Measurements from ENCODE around the gene DPH6.
"Not testable (repeated sequence)": the region's sequence is repeated elsewhere in the genome, so short reads cannot be mapped to it uniquely, and the experiment has no call there.

The DPH6 gene

DNA sequence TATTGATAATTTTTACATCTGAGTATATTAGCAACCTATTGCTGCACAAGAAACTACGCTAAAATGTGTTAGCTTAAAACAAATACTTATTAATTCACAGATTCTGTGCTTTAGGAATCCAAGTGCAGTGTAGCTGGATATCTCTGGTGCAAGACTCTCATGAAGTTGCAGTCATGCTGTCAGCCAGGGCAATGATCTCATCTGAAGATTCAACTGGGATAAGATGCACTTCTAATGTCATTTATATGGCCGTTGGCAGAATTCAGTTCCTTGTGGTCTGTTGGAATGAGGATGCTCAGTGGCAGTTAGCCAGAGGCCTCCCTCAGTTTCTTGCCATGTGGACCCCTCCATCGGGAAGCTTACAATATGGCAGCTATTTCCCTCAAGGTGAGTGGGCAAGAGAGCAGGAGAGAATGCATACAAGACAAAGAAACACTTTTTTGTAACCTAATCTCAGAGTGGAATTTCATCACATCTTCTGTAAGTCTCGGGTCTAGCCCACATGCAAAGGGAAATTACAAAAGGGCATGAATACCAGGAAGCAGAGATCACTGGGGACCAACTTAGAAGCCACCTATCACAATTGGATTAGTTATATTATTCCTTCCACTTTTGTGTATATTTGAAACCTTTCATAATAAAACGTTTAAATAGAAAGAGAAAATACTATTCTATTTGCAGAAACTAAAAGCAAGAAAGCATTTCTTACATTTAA is 61.6 kb downstream of the DPH6 start:
- no peak for FAIRE-seq

DNA sequence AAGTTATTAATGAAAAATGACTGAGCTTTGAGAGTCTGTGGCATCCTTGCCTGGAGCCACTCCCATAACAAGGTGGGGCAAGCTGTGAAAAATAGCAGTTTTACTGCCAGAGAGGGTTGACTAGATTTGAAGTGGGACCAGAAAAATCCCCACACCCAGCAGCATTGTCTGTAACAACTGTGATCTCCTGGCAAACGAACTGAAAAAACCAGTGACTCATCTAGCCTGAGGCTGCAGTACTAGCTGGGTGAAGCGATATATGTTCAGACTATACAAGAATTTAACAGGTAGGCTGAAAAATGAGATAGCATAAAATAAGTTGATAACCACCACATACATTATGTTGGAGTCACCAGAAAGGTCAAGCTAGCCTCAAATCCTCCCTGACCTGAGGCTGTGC is 64.0 kb downstream of the DPH6 start:
- peak; percentile 5 for FAIRE-seq

DNA sequence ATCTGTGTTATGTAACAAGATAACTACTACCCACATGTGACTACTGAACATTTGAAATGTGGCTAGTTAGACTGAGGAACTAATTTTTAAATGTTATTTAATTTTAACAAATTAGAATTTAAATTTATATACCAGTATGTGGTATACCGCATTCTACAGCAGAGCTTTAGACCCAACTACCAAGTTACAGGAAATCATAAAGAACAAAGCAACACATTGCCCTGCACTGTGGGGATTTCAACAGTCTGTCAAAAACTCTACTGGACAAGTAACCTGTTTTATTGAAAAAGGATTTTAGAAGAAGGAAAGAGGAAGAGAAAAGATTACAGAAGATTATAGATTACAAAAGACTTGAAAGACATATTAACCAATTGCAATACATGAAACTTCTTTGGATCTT is 64.9 kb downstream of the DPH6 start:
- no peak for FAIRE-seq

DNA sequence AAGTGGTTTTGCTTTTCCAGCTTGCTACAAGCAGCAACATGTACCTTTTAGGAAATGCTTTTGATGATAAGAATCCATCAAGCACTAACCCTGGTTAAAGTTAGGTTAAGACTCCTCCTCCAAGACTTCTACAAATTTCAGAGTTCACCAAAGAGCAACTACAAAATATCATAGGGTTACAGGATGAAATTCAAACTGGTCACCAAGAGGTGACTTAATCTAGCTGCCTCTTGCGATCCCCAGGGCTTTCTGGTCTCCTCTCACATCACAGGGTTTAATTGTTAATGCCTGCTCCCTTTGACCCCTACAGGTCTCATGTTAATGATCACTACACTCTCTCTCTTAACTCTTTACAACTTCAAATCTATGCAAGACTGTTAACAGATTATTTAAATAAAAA is 66.5 kb downstream of the DPH6 start:
- FAIRE-seq, result no peak

DNA sequence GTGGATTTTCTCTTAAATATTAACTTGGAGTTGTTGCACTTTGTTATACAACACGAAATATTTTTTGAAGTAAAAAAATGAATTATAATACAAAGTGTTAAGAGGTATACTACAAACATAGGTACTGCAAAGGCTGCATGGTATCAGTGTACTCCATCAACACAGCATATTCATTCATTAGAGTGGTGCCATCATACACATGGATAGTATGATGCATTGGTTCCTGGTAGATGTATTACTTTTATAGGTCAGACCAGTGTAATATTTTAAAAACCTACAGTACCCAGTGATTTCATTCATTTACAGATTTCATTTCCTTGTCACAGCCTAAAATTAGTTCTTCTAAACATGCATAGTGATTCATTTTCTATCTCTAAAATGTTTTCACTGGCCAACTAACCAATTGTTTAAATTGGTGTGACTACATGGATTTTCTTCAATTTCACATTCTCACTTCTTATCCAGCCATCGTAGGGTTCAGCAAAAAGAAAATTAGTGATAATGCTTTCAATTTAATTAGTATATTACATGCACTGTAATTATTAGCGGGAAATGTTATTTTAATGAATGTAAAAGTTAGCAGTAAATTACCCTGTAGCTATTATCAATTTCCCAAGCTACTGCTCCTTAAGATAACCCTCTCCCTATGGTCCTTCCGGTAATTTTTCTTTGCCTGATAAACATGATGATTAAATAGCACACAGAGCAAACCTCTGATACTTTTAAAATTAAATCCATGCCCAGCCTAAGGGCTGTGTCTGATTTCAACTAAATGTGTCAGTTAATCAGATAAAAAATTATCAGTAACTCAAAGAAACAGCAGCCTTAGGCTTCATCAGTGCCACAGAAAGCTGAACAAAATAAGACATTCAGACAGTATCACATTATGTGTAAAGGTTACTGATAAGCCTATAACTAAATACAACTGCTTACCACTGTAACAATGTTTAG is 68.4 kb downstream of the DPH6 start:
- FAIRE-seq, result peak; percentile 47

DNA sequence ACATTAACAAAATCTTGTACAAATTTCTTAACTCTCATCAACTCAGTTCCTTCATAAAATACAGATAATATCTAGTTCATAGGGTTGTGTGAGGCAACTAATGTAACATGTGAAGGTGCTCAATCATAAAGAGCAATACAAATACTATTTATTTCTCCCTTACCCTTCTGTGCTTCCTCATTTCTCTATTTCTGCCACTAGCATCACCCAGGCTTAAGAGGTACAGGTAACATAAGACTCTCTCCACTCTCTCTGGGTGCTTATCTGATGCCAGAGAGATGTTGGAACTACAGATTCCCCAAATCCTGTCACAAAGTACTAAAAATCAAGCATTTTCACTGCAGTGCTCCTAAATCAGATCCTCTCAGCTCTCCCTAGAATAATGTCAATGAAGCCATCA is 74.9 kb downstream of the DPH6 start:
- FAIRE-seq, result no peak

DNA sequence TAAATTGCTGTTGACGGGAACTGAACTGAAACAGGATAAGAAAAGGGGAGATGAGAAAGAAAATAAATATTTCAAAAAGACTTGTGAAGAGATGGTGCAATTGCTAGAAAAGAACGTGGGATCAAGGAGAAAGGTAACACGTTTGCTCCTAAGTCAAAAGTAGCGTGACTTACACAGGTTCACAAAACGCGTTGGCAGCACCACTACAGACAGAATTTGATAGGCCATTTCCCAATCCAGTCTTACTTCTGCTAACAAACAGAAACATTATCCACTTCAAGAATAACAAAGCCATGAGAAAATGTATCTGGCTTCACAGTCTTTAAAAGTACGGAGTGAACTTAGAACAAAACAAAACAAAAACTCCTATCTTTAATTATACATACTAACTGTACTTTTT is 75.5 kb downstream of the DPH6 start:
- FAIRE-seq, result no peak

DNA sequence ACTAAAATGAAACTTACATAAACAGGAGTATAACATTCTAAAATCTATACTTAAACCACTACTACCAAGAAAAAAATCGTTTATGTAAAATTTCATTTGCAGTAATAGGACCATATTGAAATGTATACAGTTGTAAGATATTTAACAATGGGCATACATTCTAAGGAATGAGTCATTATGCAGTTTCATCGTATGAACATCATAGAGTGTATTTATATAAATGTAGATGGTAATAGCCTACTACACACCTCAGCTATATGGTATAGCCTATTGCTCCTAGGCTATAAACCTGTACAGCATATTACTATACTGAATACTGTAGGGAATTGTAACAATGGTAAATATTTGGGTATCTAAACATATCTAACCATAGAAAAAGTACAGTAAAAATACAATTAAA is 79.5 kb downstream of the DPH6 start:
- no peak for FAIRE-seq

DNA sequence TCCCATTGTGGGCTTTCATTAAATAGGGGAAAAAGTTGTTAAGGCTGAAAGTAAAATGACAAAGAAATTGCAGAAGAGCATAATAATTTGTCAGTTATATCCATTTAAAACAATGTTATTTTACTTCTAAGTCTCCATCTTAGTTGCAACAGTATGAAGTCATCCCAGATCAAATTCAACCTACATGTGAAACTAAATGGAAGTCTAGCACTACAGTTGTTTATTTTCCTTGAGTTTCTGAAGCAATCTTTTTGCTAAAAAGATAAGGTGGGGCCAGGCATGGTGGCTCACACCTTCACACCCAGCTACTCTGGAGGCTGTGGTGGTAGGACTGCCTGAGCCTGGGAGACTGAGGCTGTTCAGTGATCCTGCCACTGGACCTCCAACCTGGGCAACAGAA is 80.2 kb downstream of the DPH6 start:
- no peak for FAIRE-seq

DNA sequence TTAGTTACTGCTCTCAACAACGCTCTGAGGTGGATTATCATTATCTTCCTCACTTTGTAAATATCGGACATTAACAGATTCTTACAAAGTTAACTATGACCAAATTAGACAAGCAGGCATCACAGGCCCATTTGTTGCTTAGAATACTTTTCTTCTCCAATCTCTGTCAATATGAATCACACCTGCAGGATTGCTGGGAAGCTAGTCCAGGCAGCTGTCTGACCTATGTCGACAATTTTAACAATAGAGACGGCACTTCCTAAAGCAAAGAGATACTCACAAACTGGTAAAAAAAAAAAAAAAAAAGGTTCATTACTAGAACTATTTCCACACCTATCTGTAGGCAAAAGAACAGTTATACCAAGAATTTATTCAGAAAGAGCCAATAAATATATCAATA is 85.3 kb downstream of the DPH6 start:
- no peak for FAIRE-seq

DNA sequence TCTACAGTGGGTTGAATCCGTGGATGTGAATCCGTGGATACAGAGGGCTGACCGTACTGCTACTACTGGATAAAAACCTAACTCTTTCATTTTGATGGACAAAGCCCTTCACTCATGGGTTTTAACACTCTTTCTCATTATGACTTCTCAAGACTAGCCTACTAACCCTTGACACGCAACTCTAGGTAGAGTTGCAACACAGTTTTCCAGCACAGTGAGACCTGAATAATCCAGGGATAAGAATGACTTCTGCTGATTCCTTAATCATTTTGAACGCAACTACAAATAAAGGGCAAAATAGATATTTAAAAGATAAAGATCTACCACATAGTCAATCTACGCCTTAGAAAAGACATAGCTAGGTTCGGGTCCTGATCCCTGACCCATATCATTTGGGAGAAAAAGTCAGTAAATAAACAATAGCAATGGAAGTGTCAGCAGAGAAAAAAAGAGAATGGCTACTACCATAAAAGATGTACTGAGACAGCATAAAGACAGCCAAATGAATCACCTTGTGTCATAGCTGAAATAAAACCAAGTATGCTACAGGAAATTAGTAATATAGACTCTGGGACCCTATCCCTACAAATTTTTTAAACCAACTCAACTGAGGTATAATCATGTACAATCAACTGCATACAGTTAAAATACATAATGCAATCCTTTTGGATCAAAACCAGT is 87.6 kb downstream of the DPH6 start:
- no peak for FAIRE-seq

DNA sequence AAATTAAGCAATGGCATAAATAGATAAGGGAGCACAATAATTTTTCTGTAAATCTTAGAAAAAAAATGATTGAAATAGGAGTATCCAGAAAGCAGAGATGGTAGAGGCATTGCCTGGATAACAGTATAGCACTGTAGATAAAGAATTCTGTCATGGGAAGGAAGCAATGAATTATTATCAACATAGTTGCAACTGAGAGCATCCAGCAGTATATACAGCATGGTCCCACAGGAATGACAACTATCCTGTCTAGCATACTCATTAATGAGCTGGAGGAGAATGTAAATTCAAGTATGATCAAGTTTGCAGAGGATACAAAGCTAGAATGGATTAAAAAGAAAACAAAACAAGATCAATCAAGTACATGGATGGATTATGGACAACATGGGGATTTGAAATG is 90.8 kb downstream of the DPH6 start:
- no peak for FAIRE-seq

DNA sequence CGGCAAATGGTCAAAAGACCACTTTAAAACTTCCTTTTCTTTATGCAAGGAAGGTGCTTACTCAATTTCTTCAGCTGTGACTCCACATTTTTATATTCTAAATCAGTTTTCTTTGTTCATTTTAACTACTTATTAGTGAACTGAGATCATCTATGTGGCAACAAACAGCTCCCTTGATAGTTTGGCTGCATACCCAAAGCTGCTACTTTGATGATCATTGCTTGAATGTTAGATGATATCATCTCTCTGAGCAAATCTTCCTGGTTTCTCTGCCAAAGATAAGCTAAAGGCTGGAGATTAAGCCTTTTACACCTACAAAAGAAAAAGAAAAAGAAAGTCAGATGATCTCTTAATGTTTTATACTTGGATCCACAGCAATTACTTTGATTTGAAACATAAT is 95.5 kb downstream of the DPH6 start:
- FAIRE-seq, result peak; percentile 5

DNA sequence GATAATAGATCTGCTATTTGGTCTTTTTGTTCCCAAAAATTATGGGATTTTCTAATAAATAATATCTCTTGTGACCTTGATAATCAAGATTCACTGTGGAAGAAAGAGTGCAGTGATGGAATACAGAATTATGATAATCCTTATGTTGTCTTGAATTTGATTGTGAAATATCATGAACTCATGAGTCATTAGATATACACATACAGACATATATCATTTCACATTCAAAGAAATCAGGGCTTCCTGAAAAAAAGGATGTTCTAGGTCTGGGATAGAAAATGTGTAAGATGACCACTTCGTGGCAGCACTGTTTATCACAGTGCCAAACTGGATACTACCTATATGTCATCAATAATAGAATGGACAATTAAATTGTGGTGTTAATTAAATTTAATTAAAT is 97.7 kb downstream of the DPH6 start:
- FAIRE-seq, result no peak

DNA sequence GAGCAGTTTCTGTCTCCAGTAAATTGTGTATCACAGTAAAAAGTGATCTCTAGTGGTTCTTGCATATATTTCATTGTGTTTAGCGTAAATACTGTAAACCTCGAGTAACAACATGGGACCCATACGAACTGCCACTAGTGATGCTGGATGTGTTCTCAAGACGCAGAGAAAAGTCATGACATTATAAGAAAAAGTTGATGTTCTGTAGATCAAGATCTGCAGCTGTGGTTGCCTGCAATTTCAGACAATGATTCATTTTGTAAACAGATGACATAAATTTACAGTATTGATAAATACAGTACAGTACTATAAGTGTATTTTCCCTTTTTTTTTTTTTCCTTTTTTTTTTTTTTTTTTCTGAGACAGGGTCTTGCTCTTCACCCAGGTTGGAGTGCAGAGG is 100.1 kb downstream of the DPH6 start:
- FAIRE-seq, result no peak

DNA sequence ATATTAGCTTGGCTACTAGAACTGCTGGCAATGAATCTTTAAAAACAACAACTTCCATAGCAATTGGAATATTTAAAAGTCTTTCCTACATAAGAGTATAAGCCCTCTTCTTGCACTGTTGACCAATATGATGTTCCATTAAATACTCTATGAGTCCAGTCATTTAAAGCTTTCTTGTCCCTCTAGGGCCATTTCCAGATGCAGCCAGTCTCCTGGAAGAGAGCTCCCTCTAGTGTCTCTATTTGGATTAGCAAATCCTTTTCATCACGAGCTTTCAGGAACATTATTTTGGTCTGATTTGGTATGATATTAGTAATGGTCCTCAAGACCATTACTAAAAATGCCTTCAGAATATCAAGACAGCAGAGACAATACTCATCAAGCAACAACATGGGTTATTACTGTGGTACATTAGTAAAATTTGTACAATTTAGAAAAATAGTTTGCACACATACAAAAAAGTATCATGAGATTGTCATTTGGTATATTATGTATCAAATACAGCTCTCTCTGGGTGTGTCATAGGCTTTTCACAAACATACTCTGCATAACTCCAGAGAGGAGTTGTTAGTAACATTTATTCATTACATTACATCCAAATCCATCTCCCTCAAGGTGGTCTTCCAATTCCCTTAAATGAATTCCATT is 101.3 kb downstream of the DPH6 start:
- FAIRE-seq, result peak; percentile 82

DNA sequence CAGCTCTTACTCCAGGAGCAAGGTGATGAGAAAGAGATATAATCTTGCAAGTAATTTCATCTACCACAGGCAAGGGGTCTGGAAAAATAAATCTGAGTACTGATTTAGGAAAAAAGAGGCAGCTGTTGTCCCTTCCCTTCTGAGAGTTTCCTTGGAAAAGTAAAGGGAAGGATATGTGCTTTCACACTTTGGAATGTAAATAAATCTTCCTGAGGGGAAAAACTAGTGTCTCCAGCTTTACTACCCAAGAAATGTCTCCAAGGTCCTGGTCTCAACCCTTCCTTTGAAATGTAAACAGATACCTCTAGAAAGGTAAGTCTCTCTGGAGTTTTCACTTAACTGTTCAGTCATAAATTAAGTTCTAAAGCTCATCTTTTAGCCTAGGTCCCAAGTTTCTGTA is 102.6 kb downstream of the DPH6 start:
- no peak for FAIRE-seq

DNA sequence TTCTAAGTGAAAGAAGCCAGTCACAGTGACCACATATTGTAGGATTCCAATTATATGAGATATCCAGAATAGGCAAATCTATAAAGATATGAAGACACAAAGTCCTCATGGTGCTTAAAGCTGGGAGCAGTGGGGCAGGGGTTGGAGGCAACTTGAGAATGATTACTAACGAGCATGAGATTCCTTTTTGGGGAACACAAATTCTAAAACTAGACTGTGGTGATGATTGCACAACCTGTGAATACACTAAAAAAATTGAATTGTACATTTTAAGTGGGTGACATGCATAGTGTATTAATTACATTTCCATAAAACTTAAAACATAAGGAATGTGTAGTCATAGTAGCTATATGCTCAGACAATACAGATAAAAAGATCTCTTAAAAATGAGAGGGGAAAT is 103.2 kb downstream of the DPH6 start:
- FAIRE-seq, result no peak

DNA sequence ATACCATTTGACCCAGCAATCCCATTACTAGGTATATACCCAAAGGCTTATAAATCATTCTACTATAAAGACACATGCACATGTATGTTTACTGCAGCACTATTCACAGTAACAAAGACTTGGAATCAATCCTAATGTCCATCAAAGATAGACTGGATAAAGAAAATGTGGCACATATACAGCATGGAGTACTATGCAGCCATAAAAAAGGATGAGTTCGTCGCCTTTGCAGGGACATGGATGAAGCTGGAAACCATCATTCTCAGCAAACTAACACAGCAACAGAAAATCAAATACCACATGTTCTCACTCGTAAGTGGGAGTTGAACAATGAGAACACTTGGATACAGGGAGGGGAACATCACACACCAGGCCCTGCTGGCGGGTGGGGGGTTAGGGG is 104.7 kb downstream of the DPH6 start:
- not testable (repeated sequence) for FAIRE-seq

DNA sequence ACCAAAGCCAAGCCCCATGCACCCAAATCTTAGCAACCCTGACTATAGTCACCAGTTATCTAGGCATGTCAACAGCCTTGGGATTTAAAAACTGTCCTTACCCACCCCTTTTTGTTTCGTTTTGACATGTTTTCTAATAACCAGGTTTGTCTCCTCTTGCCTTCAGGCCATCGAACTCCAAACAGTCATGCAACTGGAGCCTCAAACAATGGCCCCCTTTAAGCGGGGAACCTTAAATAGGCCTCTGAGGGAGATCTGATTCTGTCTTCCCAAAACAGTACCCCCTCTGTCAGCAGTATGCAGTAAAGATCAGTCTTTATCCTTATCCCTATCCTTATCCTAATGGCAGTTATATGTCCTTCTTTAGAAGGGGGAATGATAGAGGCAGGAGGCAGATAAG is 105.7 kb downstream of the DPH6 start:
- FAIRE-seq, result no peak

DNA sequence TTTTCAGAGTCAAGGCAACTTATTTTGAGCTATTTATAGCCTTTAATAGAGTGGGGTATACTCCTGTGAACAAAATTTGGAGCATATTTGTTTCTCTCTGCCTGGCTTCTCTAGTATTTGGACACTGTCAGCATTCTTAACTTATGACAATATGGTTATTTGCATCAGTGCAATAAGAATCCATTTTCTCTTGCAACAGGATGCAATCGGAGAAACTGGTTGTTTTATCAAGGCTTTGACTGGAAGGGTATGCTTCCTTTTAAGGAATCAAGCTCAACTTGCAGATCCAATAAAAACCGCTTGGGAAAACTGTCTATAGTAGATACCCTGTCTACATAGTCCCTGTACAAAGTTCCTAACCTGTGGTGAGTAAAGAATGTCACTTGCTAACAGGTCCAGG is 106.7 kb downstream of the DPH6 start:
- no peak for FAIRE-seq

DNA sequence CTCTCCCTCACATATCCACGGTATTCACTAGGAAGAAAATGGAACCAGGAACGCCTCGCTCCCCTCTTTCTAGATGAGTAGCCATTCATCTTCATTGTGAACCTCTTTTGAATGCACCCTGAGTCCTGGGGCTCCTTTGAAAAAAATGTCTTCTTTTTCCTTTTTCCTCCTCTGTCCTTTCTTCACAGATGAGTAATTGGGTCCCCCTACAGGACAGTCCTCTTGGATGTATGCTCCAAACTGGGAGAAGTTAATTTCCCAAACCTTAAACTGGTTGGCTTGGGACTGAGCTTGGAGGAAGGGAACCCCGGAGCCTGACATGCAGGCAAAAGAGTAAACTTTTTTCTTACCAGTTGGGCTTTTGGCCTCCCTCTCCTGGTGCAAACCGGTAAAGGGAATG is 108.8 kb downstream of the DPH6 start:
- no peak for FAIRE-seq

DNA sequence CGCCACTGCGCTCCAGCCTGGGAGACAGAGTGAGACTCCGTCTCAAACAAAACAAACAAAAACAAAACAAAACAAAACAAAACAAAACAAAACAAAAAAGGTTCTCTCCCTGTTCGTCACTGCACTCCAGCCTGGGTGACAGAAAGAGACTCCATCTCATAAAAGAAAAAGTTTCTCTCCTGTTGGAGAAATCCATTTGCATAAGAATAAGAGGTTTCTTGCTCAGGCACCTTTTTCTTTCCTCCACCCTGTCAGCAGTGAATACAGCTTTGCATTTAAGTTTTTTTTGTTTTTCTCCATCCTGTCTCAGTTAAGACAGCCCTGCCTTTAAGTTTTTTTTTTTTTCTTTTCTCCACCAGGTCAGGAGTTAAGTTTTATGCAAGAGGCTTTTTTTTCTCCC is 109.5 kb downstream of the DPH6 start:
- no peak for FAIRE-seq
